NCI-H226 (cell line): ENCODE data around the gene MCM8.
"Not testable (repeated sequence)": the region's sequence is repeated elsewhere in the genome, so short reads cannot be mapped to it uniquely, and the experiment has no call there.

Experiments used
- DNase-seq: peaks from one replicate; pipeline ENCODE4 v3.0.0-alpha.2; 2015

MCM8 gene

GRCh38 chr20:6007094-6007528 lies 56.7 kb downstream of the MCM8 start:
- DNase-seq: no peak

- DNase-seq: no peak
These were observed 57.2 kb downstream of the MCM8 start for GRCh38 chr20:6007529-6008103.

- DNase-seq: peak; percentile 78
These were observed 57.8 kb downstream of the MCM8 start for GRCh38 chr20:6008254-6008653.

GRCh38 chr20:6012179-6012578 lies 61.7 kb downstream of the MCM8 start:
- no peak for DNase-seq

- no peak for DNase-seq
These were observed 63.6 kb downstream of the MCM8 start for GRCh38 chr20:6014017-6014416.

GRCh38 chr20:6014957-6015356 lies 64.5 kb downstream of the MCM8 start:
- DNase-seq: no peak

GRCh38 chr20:6017467-6017866 lies 67.0 kb downstream of the MCM8 start:
- DNase-seq: no peak

- DNase-seq: no peak
These were observed 67.4 kb downstream of the MCM8 start for GRCh38 chr20:6017880-6018279.

GRCh38 chr20:6024768-6025167 lies 74.3 kb downstream of the MCM8 start:
- DNase-seq: no peak

- DNase-seq: no peak
These were observed 75.6 kb downstream of the MCM8 start for GRCh38 chr20:6026051-6026450.

GRCh38 chr20:6028818-6029217 lies 78.4 kb downstream of the MCM8 start:
- DNase-seq: no peak

- DNase-seq: no peak
These were observed 79.1 kb downstream of the MCM8 start for GRCh38 chr20:6029538-6029937.

- DNase-seq: no peak
These were observed 80.1 kb downstream of the MCM8 start for GRCh38 chr20:6030453-6031080.

GRCh38 chr20:6032907-6033306 lies 82.5 kb downstream of the MCM8 start:
- DNase-seq: not testable (repeated sequence)

- DNase-seq: no peak
These were observed 83.9 kb downstream of the MCM8 start for GRCh38 chr20:6034134-6034969.

GRCh38 chr20:6036213-6036612 lies 85.8 kb downstream of the MCM8 start:
- DNase-seq: no peak

- no peak for DNase-seq
These were observed 86.6 kb downstream of the MCM8 start for GRCh38 chr20:6037082-6037481.

- DNase-seq: no peak
These were observed 87.8 kb downstream of the MCM8 start for GRCh38 chr20:6038256-6038655.

GRCh38 chr20:6039766-6040165 lies 89.3 kb downstream of the MCM8 start:
- DNase-seq: no peak

GRCh38 chr20:6040540-6040939 lies 90.1 kb downstream of the MCM8 start:
- DNase-seq: no peak

- DNase-seq: no peak
These were observed 90.7 kb downstream of the MCM8 start for GRCh38 chr20:6040958-6041807.

- no peak for DNase-seq
These were observed 91.4 kb downstream of the MCM8 start for GRCh38 chr20:6041808-6042265.

GRCh38 chr20:6044115-6044514 lies 93.7 kb downstream of the MCM8 start:
- no peak for DNase-seq
